BLaER1 (cell line): ENCODE results near the gene CXCL8.
"Not testable (repeated sequence)": the region's sequence is repeated elsewhere in the genome, so short reads cannot be mapped to it uniquely, and the experiment has no call there.

ENCODE experiments used
- H3K27ac ChIP-seq: shearing (Covaris generic); formaldehyde crosslinking; 2 replicates; pipeline ENCODE4 v1.8.1; 2022
- H3K27me3 ChIP-seq: shearing (Covaris generic); formaldehyde crosslinking; 2 replicates; pipeline ENCODE4 v1.8.1; 2022
- H3K36me3 ChIP-seq: shearing (Covaris generic); formaldehyde crosslinking; 2 replicates; pipeline ENCODE4 v1.8.1; 2022
- H3K4me1 ChIP-seq: shearing (Covaris generic); formaldehyde crosslinking; 2 replicates; pipeline ENCODE4 v1.8.1; 2022
- H3K4me2 ChIP-seq: shearing (Covaris generic); formaldehyde crosslinking; 2 replicates; pipeline ENCODE4 v1.8.1; 2022
- H3K4me3 ChIP-seq: shearing (Covaris generic); formaldehyde crosslinking; 2 replicates; pipeline ENCODE4 v1.8.1; 2022
- H3K9ac ChIP-seq: shearing (Covaris generic); formaldehyde crosslinking; 2 replicates; pipeline ENCODE4 v1.8.1; 2022
- H3K9me3 ChIP-seq: shearing (Covaris generic); formaldehyde crosslinking; 2 replicates; pipeline ENCODE4 v1.8.1; 2022
- H4K20me1 ChIP-seq: shearing (Covaris generic); formaldehyde crosslinking; 2 replicates; pipeline ENCODE4 v1.8.1; 2022
- Cebpa-rat ChIP-seq: shearing (Covaris generic); IDR thresholded peaks from 2 replicates; pipeline ENCODE4 v1.8.1; 2022

Gene CXCL8

GRCh38 chr4:73761856-73762255 is 21.5 kb downstream of the CXCL8 start:
- Histone ChIP-seq H3K27me3 (no peaks in the 10 kb centered on the region), H3K27ac (no peak overlapping the region), H3K36me3 (no peaks in the 10 kb centered on the region), H3K9ac (no peak overlapping the region), H3K9me3 (no peaks in the 10 kb centered on the region), H4K20me1 (no peaks in the 10 kb centered on the region), H3K4me1 (no peaks in the 10 kb centered on the region), H3K4me2 (no peak overlapping the region), H3K4me3 (no peak overlapping the region)
- TF ChIP-seq Cebpa-rat, result no peak

DNA sequence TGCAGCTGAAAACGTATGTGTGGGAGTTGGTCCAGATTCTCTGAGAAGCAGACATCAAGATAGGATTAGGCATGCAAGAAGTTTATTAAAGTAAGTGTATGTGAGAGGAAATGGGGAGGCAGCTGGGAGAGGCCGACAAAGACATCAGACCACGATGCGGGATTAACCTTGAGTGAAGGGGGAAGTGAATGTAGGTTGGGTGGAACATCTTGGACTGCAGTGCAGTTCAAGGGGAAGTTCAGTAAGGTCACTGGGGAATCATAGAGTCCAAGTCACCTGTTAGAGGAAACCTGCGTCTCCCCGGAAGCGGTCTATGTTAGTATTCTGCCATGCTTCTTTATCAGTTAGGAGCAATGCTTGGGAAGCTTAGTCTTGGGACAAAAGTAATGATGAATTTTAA is 22.0 kb downstream of the CXCL8 start:
- Histone ChIP-seq H4K20me1 (no peaks in the 10 kb centered on the region), H3K9me3 (no peaks in the 10 kb centered on the region), H3K4me3 (no peak overlapping the region), H3K9ac (no peak overlapping the region), H3K4me1 (no peaks in the 10 kb centered on the region), H3K27ac (no peak overlapping the region), H3K36me3 (no peaks in the 10 kb centered on the region), H3K27me3 (no peaks in the 10 kb centered on the region), H3K4me2 (no peak overlapping the region)
- no peak for TF ChIP-seq Cebpa-rat

- Histone ChIP-seq H3K9ac (no peak overlapping the region), H3K4me2 (no peak overlapping the region), H3K4me3 (no peak overlapping the region), H3K36me3 (no peaks in the 10 kb centered on the region), H3K4me1 (no peaks in the 10 kb centered on the region), H3K27ac (no peak overlapping the region), H3K27me3 (no peaks in the 10 kb centered on the region), H3K9me3 (no peaks in the 10 kb centered on the region), H4K20me1 (no peaks in the 10 kb centered on the region)
- no peak for TF ChIP-seq Cebpa-rat
These were observed 23.5 kb downstream of the CXCL8 start for GRCh38 chr4:73763877-73764276.

DNA sequence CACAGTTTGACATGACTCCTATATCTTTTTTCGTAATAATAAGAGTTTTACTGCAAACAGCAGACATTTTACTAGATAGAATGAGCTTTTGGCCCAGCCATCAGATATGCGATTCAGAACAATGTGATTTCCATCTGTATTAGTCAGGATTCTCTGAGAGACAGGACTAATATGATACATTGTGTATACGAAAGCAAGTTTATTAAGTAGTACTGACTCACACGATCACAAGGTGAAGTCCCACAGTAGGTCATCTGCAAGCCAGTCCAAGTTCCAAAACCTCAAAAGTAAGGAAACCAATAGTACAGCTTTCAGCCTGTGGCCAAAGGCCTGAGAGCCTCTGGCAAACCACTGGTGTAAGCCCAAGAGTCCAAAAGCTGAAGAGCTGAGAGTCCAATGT is 24.1 kb downstream of the CXCL8 start:
- Histone ChIP-seq H3K36me3 (no peaks in the 10 kb centered on the region), H3K9ac (no peak overlapping the region), H3K27me3 (no peaks in the 10 kb centered on the region), H4K20me1 (no peaks in the 10 kb centered on the region), H3K4me2 (no peak overlapping the region), H3K27ac (no peak overlapping the region), H3K4me3 (no peak overlapping the region), H3K4me1 (no peaks in the 10 kb centered on the region), H3K9me3 (no peaks in the 10 kb centered on the region)
- TF ChIP-seq Cebpa-rat, result no peak

DNA sequence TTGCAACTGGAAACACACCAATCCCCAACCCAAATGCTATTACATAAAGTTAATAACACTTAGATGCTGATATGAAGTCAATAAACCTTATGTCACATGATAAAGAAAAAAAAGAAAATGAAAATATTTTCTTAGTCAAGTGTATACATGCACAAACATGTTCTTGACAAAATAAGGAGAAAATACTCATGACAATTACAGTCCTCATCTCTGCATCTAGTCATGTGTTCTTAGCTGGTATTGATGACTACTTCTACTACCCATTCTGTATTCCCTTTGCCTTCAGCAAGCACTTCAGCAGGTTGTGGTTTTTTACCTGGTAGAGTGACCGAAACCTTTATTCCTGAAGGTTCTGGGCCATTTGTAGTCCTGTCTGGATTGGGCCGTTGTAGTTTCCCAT is 24.9 kb downstream of the CXCL8 start:
- no peak overlapping the region for H3K4me2 ChIP-seq

DNA sequence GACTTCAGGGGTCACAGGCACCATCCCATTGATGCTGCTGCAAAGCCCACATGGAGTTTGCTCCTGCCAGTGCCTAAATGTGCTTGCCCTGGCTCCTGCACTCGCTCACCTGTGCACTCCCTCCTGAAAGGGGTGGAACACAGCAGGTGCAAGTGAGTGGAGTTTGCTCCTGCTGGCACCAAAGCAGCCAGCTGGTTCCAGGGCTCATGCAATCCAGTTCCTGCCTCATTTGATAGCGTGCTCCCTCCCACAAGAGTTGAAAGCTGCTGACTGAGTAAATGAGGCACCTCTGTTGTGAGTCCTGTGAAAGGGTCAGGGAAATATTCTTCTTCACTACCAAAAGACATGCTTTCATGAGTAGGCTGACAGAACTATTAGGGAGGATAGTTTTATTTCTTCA is 30.5 kb downstream of the CXCL8 start:
- no peaks in the 10 kb centered on the region for H3K27me3 ChIP-seq
- no peak for TF ChIP-seq Cebpa-rat
- H3K9ac ChIP-seq, result no peak overlapping the region
- no peak overlapping the region for H3K4me2 ChIP-seq
- H4K20me1 ChIP-seq, result no peaks in the 10 kb centered on the region
- peaks cover 6% of the 10 kb centered on the region; the same call in 1 of the 2 replicates for H3K4me1 ChIP-seq
- no peak overlapping the region for H3K27ac ChIP-seq
- H3K36me3 ChIP-seq, result no peaks in the 10 kb centered on the region
- H3K4me3 ChIP-seq, result no peak overlapping the region
- H3K9me3 ChIP-seq, result no peaks in the 10 kb centered on the region

More for the DNA sequence above, 24.9 kb downstream of the CXCL8 start:
- Histone ChIP-seq H3K27ac (no peak overlapping the region), H3K4me1 (no peaks in the 10 kb centered on the region), H3K9ac (no peak overlapping the region), H3K9me3 (no peaks in the 10 kb centered on the region), H3K36me3 (no peaks in the 10 kb centered on the region), H3K27me3 (no peaks in the 10 kb centered on the region), H3K4me3 (no peak overlapping the region), H4K20me1 (no peaks in the 10 kb centered on the region)
- TF ChIP-seq Cebpa-rat, result no peak

- H3K9ac ChIP-seq, result no peak overlapping the region
- H3K27ac ChIP-seq, result no peak overlapping the region
- H4K20me1 ChIP-seq, result no peaks in the 10 kb centered on the region
- no peaks in the 10 kb centered on the region for H3K27me3 ChIP-seq
- no peak overlapping the region; the same call in 1 of the 2 replicates for H3K4me2 ChIP-seq
- H3K4me3 ChIP-seq, result no peak overlapping the region
- peaks cover 6% of the 10 kb centered on the region; the same call in 1 of the 2 replicates for H3K4me1 ChIP-seq
- H3K9me3 ChIP-seq, result no peaks in the 10 kb centered on the region
- TF ChIP-seq Cebpa-rat, result no peak
- no peaks in the 10 kb centered on the region for H3K36me3 ChIP-seq
These were observed 32.0 kb downstream of the CXCL8 start for GRCh38 chr4:73772363-73772762.

DNA sequence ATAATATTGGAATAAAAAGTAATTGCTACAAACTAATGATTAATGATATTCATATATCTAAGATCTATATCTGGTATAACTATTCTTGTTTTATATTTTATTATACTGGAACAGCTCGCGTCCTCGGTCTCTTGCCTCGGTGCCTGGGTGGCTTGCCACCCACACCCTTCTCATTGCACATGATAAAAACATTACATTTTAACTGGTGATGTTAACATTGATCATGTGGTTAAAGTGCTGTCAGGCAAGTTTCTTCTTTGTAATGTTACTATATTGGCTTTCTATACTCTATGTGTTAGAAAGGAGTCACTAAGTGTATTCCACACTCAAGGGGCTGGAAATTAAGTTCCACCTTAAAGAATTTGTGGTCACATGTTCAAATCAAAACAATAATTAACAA is 34.0 kb downstream of the CXCL8 start:
- not testable (repeated sequence) for H3K36me3 ChIP-seq, H3K4me3 ChIP-seq, H3K9me3 ChIP-seq, H4K20me1 ChIP-seq, H3K27ac ChIP-seq, H3K4me1 ChIP-seq, H3K4me2 ChIP-seq, H3K27me3 ChIP-seq, H3K9ac ChIP-seq

- Histone ChIP-seq H3K9ac (no peak overlapping the region), H3K4me2 (no peak overlapping the region), H3K27ac (no peak overlapping the region), H4K20me1 (no peaks in the 10 kb centered on the region), H3K27me3 (no peaks in the 10 kb centered on the region), H3K4me3 (no peak overlapping the region), H3K4me1 (peaks cover 6% of the 10 kb centered on the region; the same call in 1 of the 2 replicates), H3K36me3 (no peaks in the 10 kb centered on the region), H3K9me3 (no peaks in the 10 kb centered on the region)
- no peak for TF ChIP-seq Cebpa-rat
These were observed 36.0 kb downstream of the CXCL8 start for GRCh38 chr4:73776321-73776729.

GRCh38 chr4:73777612-73778011 is 37.2 kb downstream of the CXCL8 start:
- no peaks in the 10 kb centered on the region for H3K27me3 ChIP-seq
- H3K27ac ChIP-seq, result no peak overlapping the region
- no peaks in the 10 kb centered on the region for H3K4me1 ChIP-seq
- no peak overlapping the region for H3K4me2 ChIP-seq
- H3K9me3 ChIP-seq, result no peaks in the 10 kb centered on the region
- TF ChIP-seq Cebpa-rat, result no peak
- H3K36me3 ChIP-seq, result no peaks in the 10 kb centered on the region
- no peak overlapping the region for H3K9ac ChIP-seq
- H4K20me1 ChIP-seq, result no peaks in the 10 kb centered on the region
- no peak overlapping the region for H3K4me3 ChIP-seq

DNA sequence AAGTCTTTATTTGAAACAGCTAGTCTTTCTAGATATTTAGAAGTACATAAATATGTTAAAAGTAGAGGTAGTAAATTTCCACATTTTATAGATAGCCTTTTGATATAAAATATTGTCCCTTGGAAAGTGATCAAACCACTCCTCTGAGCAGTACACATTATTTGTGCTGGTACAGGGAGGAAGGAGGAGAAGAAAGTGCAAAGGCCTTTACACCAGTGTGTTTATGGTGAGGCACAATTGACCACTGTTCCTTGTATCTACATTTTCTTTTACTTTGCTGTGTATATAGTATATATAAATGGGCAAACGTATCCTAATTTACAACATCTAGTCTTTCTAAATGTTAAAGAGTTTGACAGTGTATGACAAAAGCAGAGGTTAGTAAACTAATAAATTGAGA is 39.9 kb downstream of the CXCL8 start:
- Histone ChIP-seq H3K36me3 (no peaks in the 10 kb centered on the region), H4K20me1 (no peaks in the 10 kb centered on the region)

More for the DNA sequence above, 39.9 kb downstream of the CXCL8 start:
- Histone ChIP-seq H3K4me1 (no peaks in the 10 kb centered on the region), H3K4me2 (no peak overlapping the region), H3K9ac (no peak overlapping the region), H3K4me3 (no peak overlapping the region), H3K27ac (no peak overlapping the region), H3K9me3 (no peaks in the 10 kb centered on the region), H3K27me3 (no peaks in the 10 kb centered on the region)
- no peak for TF ChIP-seq Cebpa-rat
